GM23338 (cell line): ENCODE data around the gene TUBA4B. TPM values are rescaled to one million over a fixed set of nuclear protein-coding genes. Genes with fewer than 3 reads are reported as not detected.

Experiments
- ATAC-seq: fragments of 200-7000 bp; cut with Tn5 transposase; 3 replicates; pipeline ENCODE4 v1.9.1; 2020
- DNase-seq: peaks from one replicate; pipeline ENCODE4 v3.0.0-alpha.2; 2015; ENCODE audit warnings: low spot score
- H2AFZ ChIP-seq: fragments of 200-600 bp; sonication (generic); 2 replicates; pipeline ENCODE4 v1.8.0; 2016; ENCODE audit warnings: antibody characterized with exemption, mild to moderate bottlenecking, moderate library complexity
- H3F3A ChIP-seq: fragments of 200-600 bp; sonication (generic); replicated peaks from 2 replicates; pipeline ENCODE4 v1.8.0; 2017; ENCODE audit warnings: antibody characterized with exemption, mixed run types, low read depth
- H3K27ac ChIP-seq: fragments of 200-600 bp; sonication (generic); 2 replicates; pipeline ENCODE4 v1.6.1; 2016; ENCODE audit warnings: low read depth
- H3K27me3 ChIP-seq: fragments of 200-600 bp; sonication (generic); 2 replicates; pipeline ENCODE4 v1.8.0; 2016; ENCODE audit warnings: mild to moderate bottlenecking, mixed run types, moderate library complexity; ENCODE audit not compliant: insufficient read depth
- H3K36me3 ChIP-seq: fragments of 200-600 bp; sonication (generic); 2 replicates; pipeline ENCODE4 v1.8.0; 2016; ENCODE audit warnings: mild to moderate bottlenecking; ENCODE audit not compliant: insufficient read depth
- H3K4me1 ChIP-seq: fragments of 200-600 bp; sonication (generic); 2 replicates; pipeline ENCODE4 v1.8.0; 2016; ENCODE audit warnings: mild to moderate bottlenecking, moderate library complexity; ENCODE audit not compliant: insufficient read depth
- H3K4me2 ChIP-seq: fragments of 200-600 bp; sonication (generic); 2 replicates; pipeline ENCODE4 v1.7.1; 2017; ENCODE audit warnings: mixed run types
- H3K4me3 ChIP-seq: fragments of 200-600 bp; sonication (generic); 2 replicates; pipeline ENCODE4 v1.6.1; 2016; ENCODE audit warnings: mixed run types
- H3K79me2 ChIP-seq: fragments of 200-600 bp; sonication (generic); replicated peaks from 2 replicates; pipeline ENCODE4 v1.8.0; 2017; ENCODE audit warnings: mild to moderate bottlenecking; ENCODE audit not compliant: insufficient read depth
- H3K9me2 ChIP-seq: fragments of 200-600 bp; sonication (generic); 2 replicates; pipeline ENCODE4 v1.8.0; 2017; ENCODE audit not compliant: insufficient read depth
- H4K20me1 ChIP-seq: fragments of 200-600 bp; sonication (generic); replicated peaks from 2 replicates; pipeline ENCODE4 v1.8.0; 2017; ENCODE audit warnings: mild to moderate bottlenecking; ENCODE audit not compliant: insufficient read depth
- H3K27ac Mint-ChIP-seq: 2 replicates; pipeline ENCODE4 v1.8.0; 2020; ENCODE audit warnings: inconsistent platforms, mild to moderate bottlenecking, moderate library complexity, mixed read lengths
- H3K27me3 Mint-ChIP-seq: 3 replicates; pipeline ENCODE4 v1.8.0; 2022; ENCODE audit warnings: low read depth, mild to moderate bottlenecking, moderate library complexity, mixed read lengths, inconsistent platforms; ENCODE audit not compliant: insufficient read depth, poor library complexity
- H3K36me3 Mint-ChIP-seq: 3 replicates; pipeline ENCODE4 v1.8.0; 2021; ENCODE audit warnings: low read depth, mild to moderate bottlenecking, inconsistent platforms, moderate library complexity, mixed read lengths
- H3K4me1 Mint-ChIP-seq: 3 replicates; pipeline ENCODE4 v1.8.0; 2020; ENCODE audit warnings: mild to moderate bottlenecking, inconsistent platforms, mixed read lengths
- H3K4me3 Mint-ChIP-seq: 3 replicates; pipeline ENCODE4 v1.8.0; 2021; ENCODE audit warnings: moderate library complexity, mild to moderate bottlenecking, inconsistent platforms, mixed read lengths
- H3K9me3 Mint-ChIP-seq: 3 replicates; pipeline ENCODE4 v1.8.0; 2020; ENCODE audit warnings: moderate library complexity, mild to moderate bottlenecking, inconsistent platforms, mixed read lengths
- CREB1 ChIP-seq: fragments of 250-450 bp; sonication (Bioruptor Pico); IDR thresholded peaks from 2 replicates; pipeline ENCODE4 v1.5.0; 2020; ENCODE audit warnings: low read depth, mild to moderate bottlenecking, moderate library complexity
- CTCF ChIP-seq, 2 experiments: fragments of 200-600 bp in 1 of 2; sonication (generic) in 1 of 2; conservative IDR thresholded peaks; 2 replicates each; pipeline versions ENCODE4 v1.5.1 to v1.6.1; 2016 to 2017; ENCODE audit warnings: antibody characterized with exemption in 2 of 2, low read depth in 2 of 2, mild to moderate bottlenecking in 2 of 2, moderate library complexity in 1 of 2
- ETS1 ChIP-seq: IDR thresholded peaks from 2 replicates; pipeline ENCODE4 v1.6.1; 2016; ENCODE audit warnings: antibody characterized with exemption
- EZH2phosphoT487 ChIP-seq: fragments of 200-600 bp; sonication (generic); IDR thresholded peaks from one replicate; pipeline ENCODE4 v1.8.1; 2018; ENCODE audit warnings: antibody characterized with exemption; ENCODE audit not compliant: unreplicated experiment
- JUNB ChIP-seq: IDR thresholded peaks from one replicate; pipeline ENCODE4 v1.6.1; 2016; ENCODE audit warnings: antibody characterized with exemption; ENCODE audit not compliant: unreplicated experiment
- NANOG ChIP-seq: IDR thresholded peaks from 2 replicates; pipeline ENCODE4 v1.6.1; 2016; ENCODE audit warnings: antibody characterized with exemption, borderline replicate concordance
- POLR2AphosphoS5 ChIP-seq: IDR thresholded peaks from 2 replicates; pipeline ENCODE4 v1.6.1; 2016; ENCODE audit warnings: antibody characterized with exemption, low read depth
- REST ChIP-seq: IDR thresholded peaks from one replicate; pipeline ENCODE4 v1.6.1; 2018; ENCODE audit warnings: antibody characterized with exemption; ENCODE audit not compliant: unreplicated experiment
- STAT1 ChIP-seq: IDR thresholded peaks from one replicate; pipeline ENCODE4 v1.6.1; 2016; ENCODE audit warnings: antibody characterized with exemption; ENCODE audit not compliant: unreplicated experiment
- ZNF114 ChIP-seq: fragments of 250-450 bp; sonication (Bioruptor Pico); IDR thresholded peaks from 2 replicates; pipeline ENCODE4 v1.5.0; 2020; ENCODE audit warnings: mild to moderate bottlenecking, moderate library complexity
- ZNF331 ChIP-seq: fragments of 250-450 bp; sonication (Bioruptor Pico); IDR thresholded peaks from 2 replicates; pipeline ENCODE4 v1.5.0; 2020; ENCODE audit warnings: low read depth, mild to moderate bottlenecking, moderate library complexity
- polyA plus RNA-seq: library from polyadenylated mRNA; unstranded; fragments of >200 nt; fragmentation: Nextera tagmentation; extraction: Ambion mirVana; gene quantifications from 2 replicates; pipeline ENCODE4 v1.2.1, GENCODE V29; 2016
- total RNA-seq: library from RNA; depleted of rRNA; stranded (reverse); fragments of >200 nt; shearing (Covaris generic); gene quantifications from 2 replicates; pipeline ENCODE4 v1.2.3, GENCODE V29; 2014

TUBA4B gene
- total and polyA plus RNA-seq, 2 experiments from 2014 or later, result 0.14 TPM; not detected in 1

GRCh38 chr2:219279916-219280516 is 27.0 kb downstream of the TUBA4B start (continued):
- no peak for TF ChIP-seq REST
- no peak for TF ChIP-seq NANOG
- TF ChIP-seq CTCF (conservative IDR thresholded peaks at IDR 0.05; ENCODE audit: low read depth in 2 of 2), result no peak

- Histone ChIP-seq H3K4me2 (no peak overlapping the region), H3F3A (no peaks in the 10 kb centered on the region), H3K79me2 (no peaks in the 10 kb centered on the region), H3K27me3 (no peaks in the 10 kb centered on the region), H3K9me2 (no peaks in the 10 kb centered on the region), H3K4me1 (peaks cover 26% of the 10 kb centered on the region), H3K36me3 (no peaks in the 10 kb centered on the region; the same call in 1 of the 2 replicates), H4K20me1 (no peaks in the 10 kb centered on the region), H2AFZ (no peak overlapping the region), H3K27ac (no peak overlapping the region), H3K4me3 (no peak overlapping the region)
- Mint-ChIP-seq H3K9me3 (no peaks in the 10 kb centered on the region), H3K4me3 (peak overlapping the region; percentile 85), H3K27ac (no peak overlapping the region), H3K36me3 (peaks cover 11% of the 10 kb centered on the region; the same call in 2 of the 3 replicates), H3K27me3 (peaks cover 13% of the 10 kb centered on the region), H3K4me1 (peaks cover 35% of the 10 kb centered on the region)
- ATAC-seq, result no peak
- TF ChIP-seq CREB1 (CRISPR knock-in tag), result no peak
- TF ChIP-seq ETS1, result no peak
- TF ChIP-seq EZH2phosphoT487, result no peak
- TF ChIP-seq STAT1, result no peak
- TF ChIP-seq NANOG, result no peak
- TF ChIP-seq POLR2AphosphoS5, result no peak
- no peak for TF ChIP-seq JUNB
- no peak for TF ChIP-seq CTCF (conservative IDR thresholded peaks at IDR 0.05; ENCODE audit: low read depth in 2 of 2)
- no peak for TF ChIP-seq ZNF114 (CRISPR knock-in tag)
- no peak for TF ChIP-seq REST
- no peak for TF ChIP-seq ZNF331 (CRISPR knock-in tag)
- DNase-seq, result no peak
Measured at GRCh38 chr2:219280651-219281050, 27.6 kb downstream of the TUBA4B start.
